HG02642 (cell line): ENCODE data around the gene FXYD3.

Experiments
- ATAC-seq: cut with Tn5 transposase; IDR thresholded peaks from one replicate; pipeline ENCODE4 v1.9.1; 2021; ENCODE audit warnings: mild to moderate bottlenecking; ENCODE audit not compliant: unreplicated experiment, poor library complexity

FXYD3 gene

GRCh38 chr19:35105411-35106290 is 10.0 kb upstream of the FXYD3 start:
- ATAC-seq, result no peak

- ATAC-seq, result no peak
Observed at GRCh38 chr19:35106291-35106583, 9.4 kb upstream of the FXYD3 start.

GRCh38 chr19:35106898-35107541 is 8.6 kb upstream of the FXYD3 start:
- ATAC-seq, result no peak

GRCh38 chr19:35107545-35107944 is 8.1 kb upstream of the FXYD3 start:
- ATAC-seq, result no peak

GRCh38 chr19:35108730-35109129 is 6.9 kb upstream of the FXYD3 start:
- ATAC-seq, result no peak

- no peak for ATAC-seq
Observed at GRCh38 chr19:35109395-35110112, 6.1 kb upstream of the FXYD3 start.

GRCh38 chr19:35110974-35111373 is 4.6 kb upstream of the FXYD3 start:
- no peak for ATAC-seq

GRCh38 chr19:35112995-35113688 is 2.5 kb upstream of the FXYD3 start:
- ATAC-seq, result no peak

- no peak for ATAC-seq
Observed at GRCh38 chr19:35114353-35115176, 1.1 kb upstream of the FXYD3 start.

GRCh38 chr19:35116072-35116801 is 614 bp downstream of the FXYD3 start:
- no peak for ATAC-seq

- no peak for ATAC-seq
Observed at GRCh38 chr19:35117116-35117515, 1.5 kb downstream of the FXYD3 start.

- no peak for ATAC-seq
Observed at GRCh38 chr19:35117799-35118198, 2.2 kb downstream of the FXYD3 start.

- no peak for ATAC-seq
Observed at GRCh38 chr19:35118268-35119020, 2.8 kb downstream of the FXYD3 start.

- no peak for ATAC-seq
Observed at GRCh38 chr19:35119091-35119490, 3.5 kb downstream of the FXYD3 start.

- ATAC-seq, result no peak
Observed at GRCh38 chr19:35119578-35120155, 4.0 kb downstream of the FXYD3 start.

GRCh38 chr19:35120492-35120891 is 4.9 kb downstream of the FXYD3 start:
- ATAC-seq, result no peak

- no peak for ATAC-seq
Observed at GRCh38 chr19:35120898-35121297, 5.3 kb downstream of the FXYD3 start.
